ENCODE measurements around the gene FBP2.
A peak's percentile ranks its signal among the peaks of the same experiment; 100 is the strongest.

DNA sequence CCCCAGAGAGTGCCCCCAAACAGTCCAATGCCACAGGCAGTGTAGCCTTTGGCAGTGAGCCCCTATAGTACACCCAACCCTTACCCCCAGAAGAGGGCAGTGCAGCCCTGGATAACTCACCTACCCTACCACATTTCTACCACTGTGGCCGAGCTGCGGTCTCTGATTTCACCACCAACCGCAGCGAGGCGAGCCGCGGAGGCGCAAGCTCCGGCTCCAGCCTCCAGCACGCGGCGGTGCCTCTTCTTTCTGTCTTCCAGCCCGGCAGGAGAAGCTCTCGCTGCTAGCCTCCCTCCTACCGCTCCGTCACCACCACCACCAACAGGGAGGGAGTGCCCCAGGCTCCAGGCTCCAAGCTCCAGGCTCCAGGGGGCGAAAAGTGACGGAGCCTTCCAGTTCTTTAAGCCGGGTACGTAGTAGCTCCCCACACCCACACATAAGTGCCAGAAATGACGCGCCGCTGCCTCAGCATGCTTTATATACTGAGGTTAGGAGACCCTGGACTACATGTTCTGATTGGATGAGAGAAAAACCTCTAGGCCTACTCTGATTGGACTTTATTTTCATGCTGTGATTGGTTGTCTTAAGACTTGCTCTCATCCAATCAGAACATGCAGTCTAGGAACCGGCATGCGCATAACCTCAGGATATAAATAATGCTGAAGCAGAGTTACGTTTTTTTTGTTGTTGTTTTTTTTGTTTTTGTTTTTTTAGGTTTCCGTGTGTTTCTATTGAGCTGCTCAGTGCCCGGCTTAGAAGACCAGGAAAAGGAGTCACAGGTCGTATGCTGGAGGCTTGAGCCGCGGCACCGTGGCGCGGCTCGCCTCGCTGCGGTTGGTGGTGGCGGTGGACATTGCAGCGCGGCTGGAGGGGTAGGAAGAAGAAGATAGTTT, 38.9 kb downstream of the FBP2 start, which contains the start of gene PCAT7:
- TF ChIP-seq, protein P1, sequence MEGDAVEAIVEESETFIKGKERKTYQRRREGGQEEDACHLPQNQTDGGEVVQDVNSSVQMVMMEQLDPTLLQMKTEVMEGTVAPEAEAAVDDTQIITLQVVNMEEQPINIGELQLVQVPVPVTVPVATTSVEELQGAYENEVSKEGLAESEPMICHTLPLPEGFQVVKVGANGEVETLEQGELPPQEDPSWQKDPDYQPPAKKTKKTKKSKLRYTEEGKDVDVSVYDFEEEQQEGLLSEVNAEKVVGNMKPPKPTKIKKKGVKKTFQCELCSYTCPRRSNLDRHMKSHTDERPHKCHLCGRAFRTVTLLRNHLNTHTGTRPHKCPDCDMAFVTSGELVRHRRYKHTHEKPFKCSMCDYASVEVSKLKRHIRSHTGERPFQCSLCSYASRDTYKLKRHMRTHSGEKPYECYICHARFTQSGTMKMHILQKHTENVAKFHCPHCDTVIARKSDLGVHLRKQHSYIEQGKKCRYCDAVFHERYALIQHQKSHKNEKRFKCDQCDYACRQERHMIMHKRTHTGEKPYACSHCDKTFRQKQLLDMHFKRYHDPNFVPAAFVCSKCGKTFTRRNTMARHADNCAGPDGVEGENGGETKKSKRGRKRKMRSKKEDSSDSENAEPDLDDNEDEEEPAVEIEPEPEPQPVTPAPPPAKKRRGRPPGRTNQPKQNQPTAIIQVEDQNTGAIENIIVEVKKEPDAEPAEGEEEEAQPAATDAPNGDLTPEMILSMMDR (IDR thresholded peaks at IDR 0.05) = peak in 3 of 4 experiments; percentile 31 to 61 (median 61)
- TF ChIP-seq POLR2A (IDR thresholded peaks at IDR 0.05) = no peak
